ENCODE data around the gene ABCB10.
"Not testable (repeated sequence)": the region's sequence is repeated elsewhere in the genome, so short reads cannot be mapped to it uniquely, and the experiment has no call there.

The ABCB10 gene

DNA sequence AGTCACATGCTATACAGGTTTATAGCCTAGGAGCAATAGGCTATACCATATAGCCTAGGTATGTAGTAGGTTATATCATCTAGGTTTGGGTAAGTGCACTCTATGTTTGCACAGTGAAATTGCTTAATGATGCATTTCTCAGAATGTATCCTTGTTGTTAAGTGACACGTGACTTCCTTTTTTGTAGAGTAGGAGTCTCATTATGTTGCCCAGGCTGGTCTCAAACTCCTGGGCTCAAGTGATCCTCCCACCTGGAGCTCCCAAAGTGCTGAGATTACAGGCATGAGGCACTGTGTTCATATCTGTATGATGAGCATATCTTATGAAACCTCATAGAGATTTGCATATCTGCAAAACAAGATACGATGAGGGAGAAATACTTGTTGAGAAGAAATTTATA, 13.8 kb upstream of the ABCB10 start:
- DNase-seq (ENCODE audit: low read depth, low spot score), result no peak

DNA sequence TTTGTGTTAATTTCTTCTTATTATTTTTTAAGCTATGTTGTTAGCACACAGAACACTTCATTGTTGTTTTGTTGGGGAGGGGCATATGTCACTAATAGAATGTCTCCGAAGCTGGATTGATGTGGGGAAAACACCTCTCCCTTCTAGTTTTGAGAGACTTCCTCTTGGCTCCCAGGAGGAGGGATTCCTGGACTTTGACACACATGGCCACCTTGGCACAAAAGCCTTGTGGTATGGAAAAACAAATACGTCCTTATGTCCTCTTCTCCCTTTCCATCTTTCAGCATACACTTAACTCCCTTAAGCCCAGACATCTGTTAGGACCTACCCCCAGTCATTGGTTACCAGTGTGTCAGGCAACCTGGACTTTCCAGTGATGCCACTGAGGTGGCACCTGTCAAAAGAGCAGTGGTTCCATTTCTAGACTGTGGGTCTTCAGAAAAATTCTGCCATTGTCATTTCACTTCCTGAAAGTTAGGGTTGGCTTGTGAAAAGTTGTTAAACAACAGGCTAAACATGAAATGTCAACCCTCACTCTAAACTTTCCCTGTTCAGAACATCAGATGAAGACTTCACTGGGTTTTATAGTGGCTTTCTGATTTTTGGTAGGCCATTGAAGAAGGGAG, 12.5 kb upstream of the ABCB10 start:
- DNase-seq (ENCODE audit: low read depth, low spot score), result no peak

DNA sequence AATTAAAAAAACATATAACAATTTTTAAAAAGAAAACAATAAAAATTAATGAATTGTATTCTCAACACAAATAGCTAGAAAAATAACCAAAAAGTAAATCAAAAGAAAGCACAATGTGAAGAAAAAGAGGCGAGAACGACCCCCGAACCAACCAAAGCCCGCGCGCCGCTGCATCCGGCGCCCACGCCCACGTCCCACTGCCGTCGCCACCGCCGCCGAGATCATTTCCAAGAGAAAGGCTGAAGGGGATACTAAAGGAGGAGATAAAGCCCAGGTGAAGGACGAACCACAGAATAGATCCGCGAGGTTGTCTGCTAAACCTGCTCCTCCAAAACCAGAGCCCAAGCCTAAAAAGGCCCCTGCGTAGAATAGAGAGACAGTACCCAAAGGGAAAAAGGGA, 11.8 kb upstream of the ABCB10 start:
- no peak for DNase-seq (ENCODE audit: low read depth, low spot score)

DNA sequence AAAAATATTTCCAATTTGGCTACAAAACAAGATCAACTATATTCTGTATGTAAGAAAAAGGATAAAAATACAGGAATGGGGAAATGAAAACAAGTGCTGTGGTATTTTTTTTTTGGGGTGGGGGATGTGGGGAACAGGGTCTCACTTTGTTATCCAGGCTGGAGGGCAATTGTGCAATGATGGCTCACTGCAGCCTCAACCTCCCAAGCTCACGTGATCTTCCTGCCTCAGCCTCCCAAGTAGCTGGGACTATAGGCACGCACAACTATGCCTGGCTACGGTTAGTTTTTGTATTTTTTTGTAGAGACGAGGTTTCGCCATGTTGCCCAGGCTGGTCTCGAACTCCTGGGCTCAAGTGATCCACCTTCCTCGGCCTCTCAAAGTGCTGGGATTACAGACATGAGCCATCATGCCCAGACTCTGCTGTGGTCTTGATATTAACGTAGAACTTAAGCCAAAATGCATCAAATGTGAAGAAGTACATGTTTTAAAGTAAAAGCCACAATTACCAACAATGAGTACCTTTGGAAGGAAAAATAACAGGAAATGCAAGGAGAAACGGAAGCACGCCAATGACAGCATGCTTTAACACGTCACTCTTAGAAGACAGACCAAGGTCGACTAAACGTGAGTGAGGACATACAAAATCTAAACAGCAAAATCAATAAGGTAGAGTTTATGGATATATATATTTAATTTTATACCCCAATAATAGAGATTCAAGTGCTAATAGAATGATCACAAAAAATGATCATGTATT, 8.8 kb upstream of the ABCB10 start:
- no peak for DNase-seq (ENCODE audit: low read depth, low spot score)

DNA sequence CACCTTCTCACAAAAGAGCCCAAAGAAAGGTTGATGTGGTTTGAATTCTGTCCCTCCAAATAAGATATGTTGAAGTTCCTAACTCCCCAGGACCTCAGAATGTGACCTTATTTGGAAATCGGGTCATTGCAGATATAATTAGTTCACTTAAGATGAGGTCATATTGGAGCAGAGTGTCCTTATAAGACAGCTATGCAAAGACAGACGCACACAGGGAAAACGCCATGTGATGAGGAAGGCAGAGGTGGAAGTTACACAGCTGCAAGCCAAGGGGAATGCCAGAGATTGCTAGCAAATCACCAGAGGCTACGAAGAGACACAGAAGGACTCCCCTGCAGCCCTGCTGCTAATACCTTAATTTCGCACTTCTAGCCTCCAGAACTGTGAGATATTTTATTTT, 5.2 kb upstream of the ABCB10 start:
- DNase-seq (ENCODE audit: low read depth, low spot score), result no peak

DNA sequence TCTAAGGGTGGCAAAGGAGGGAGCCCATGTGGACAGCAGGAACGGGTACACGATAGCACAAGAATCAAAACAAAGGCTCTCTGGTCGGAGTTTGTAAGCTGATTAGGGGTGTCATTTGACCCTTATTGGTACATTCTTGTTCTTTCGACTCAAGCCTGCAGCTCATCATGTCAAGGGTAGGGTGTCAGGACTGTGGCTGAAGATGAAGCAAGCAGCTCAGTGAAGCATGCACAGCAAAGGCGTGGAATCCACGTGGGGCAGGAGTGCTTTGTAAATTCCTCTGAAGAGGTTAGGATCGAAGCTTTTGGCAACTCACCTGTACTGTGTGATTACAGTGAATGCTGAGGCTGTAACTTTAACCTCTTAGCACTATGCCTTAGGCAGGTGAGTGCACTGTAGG, 4.7 kb upstream of the ABCB10 start:
- peak; percentile 36 for DNase-seq (ENCODE audit: low read depth, low spot score)

DNA sequence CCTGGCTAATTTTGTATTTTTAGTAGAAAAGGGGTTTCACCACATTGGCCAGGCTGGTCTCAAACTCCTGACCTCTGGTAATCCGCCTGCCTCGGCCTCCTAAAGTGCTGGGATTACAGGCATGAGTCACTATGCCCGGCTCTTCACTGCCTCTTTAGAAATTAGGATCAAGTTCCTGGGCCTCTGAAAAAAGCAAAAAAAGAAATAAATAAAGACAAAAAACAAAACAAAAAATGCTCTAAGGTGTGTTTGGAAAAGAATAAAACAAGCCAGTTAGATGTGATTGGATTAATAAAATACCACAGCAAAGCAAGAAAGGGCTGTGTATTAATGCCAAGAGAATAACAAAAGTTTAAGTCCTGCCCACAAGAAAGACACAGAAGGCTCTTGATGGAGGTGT, 4.2 kb upstream of the ABCB10 start:
- DNase-seq (ENCODE audit: low read depth, low spot score), result no peak

DNA sequence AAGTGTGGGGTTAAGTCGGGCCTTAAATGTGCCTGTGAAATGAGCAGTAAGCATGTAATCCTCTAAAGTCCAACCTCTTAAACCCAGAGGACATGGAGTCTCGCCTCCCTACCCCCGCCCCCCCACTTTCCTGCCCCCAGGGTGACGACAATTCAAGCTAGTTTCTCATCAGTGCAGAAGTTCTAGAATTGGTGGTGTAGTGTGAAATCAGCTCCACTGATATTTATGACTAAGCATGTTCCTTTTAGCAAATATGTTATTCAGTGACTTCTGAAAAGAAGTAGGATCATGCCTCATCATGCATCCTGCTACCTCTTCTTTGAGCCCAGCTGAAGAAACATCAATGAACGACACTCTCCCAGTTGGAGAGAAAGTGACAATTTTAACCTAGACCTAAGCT, 2.6 kb upstream of the ABCB10 start:
- no peak for DNase-seq (ENCODE audit: low read depth, low spot score)

DNA sequence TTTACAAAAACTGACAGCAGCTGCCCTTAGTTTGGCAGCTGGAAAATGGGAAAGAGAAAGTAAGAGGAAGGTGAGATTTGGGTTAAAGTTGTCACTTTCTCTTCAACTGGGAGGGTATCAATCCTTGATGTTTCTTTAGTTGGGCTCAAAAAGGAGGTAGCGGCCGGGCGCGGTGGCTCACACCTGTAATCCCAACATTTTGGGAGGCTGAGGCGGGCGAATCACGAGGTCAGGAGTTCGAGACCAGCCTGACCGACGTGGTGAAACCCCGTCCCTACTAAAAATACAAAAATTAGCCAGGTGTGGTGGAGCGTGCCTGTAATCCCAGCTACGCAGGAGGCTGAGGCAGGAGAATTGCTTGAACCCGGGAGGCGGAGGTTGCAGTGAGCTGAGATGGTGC, 1.6 kb upstream of the ABCB10 start:
- not testable (repeated sequence) for DNase-seq (ENCODE audit: low read depth, low spot score)

DNA sequence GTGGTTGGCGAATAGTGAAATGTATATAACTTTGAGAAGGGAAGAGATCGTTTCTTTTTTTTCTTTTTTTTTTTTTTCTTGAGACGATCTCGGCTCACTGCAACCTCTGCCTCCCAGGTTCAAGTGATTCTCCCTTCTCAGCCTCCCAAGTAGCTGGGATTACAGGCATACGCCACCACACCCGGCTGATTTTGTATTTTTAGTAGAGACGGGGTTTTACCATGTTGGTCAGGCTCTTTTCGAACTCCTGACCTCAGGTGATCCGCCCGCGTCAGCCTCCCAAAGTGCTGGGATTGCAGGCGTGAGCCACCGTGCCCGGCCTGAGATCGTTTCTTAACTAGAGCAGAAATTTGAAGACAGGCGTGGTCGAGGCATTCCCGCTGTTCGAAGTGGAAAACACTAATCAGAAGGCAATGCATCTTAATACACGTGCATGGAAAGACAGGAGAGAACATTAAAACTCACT, 862 bp upstream of the ABCB10 start:
- DNase-seq (ENCODE audit: low read depth, low spot score), result not testable (repeated sequence)

DNA sequence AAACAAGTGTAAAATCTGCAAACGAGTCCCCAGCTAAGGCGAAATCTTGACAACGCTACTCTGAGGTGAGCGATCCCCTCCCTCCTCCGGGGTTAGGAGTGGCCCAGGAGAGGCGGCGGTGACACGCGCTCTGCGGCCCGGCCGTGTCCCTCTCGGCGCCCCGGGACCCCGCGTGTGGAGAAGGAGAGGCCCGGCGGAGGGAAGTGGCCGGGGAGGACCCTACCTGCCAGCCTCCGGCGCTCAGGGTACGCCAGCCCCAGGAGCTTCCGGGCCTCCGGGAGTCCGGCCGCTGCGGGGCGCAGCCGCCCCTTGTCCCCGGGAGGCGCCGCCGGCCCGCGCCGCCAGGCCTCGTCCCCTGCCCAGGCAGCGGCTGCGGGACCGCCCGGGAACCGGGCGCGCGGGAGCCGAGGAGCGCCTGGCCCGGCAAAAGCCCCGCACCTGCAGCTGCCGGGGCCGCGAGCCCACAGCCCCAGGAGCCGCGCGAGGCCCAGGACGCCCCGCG, 543 bp downstream of the ABCB10 start:
- DNase-seq (ENCODE audit: low read depth, low spot score), result no peak

DNA sequence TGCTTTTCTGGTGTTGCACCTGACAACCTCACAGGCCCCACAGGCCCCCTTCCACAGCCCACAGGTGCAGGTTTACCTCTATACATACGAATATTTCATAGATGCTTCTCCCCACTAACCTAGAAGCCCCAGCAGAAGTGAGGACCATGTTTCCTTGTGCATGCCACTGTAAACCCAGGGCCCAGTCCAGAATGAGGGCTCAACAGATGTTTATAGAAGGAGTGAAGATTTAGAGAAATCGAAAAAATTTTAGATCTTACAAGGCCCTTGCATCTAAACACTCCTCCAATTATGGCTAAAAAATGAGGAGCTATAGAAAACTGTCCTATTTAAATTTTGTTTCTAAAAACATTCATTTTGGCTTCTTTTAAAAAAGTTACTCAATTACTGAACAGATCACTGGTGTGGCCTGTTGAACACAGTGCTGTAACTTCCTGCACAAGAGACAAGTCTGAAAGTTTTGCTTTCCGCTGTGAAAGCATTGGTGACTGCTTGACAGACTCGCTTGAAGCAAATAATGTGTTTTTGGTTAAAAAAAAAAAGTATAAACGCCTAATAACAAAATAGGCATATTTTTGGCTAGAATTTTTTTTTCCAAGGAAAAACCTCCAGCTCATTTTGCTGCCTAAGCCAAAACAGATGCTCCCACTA, 1.2 kb downstream of the ABCB10 start:
- no peak for DNase-seq (ENCODE audit: low read depth, low spot score)

DNA sequence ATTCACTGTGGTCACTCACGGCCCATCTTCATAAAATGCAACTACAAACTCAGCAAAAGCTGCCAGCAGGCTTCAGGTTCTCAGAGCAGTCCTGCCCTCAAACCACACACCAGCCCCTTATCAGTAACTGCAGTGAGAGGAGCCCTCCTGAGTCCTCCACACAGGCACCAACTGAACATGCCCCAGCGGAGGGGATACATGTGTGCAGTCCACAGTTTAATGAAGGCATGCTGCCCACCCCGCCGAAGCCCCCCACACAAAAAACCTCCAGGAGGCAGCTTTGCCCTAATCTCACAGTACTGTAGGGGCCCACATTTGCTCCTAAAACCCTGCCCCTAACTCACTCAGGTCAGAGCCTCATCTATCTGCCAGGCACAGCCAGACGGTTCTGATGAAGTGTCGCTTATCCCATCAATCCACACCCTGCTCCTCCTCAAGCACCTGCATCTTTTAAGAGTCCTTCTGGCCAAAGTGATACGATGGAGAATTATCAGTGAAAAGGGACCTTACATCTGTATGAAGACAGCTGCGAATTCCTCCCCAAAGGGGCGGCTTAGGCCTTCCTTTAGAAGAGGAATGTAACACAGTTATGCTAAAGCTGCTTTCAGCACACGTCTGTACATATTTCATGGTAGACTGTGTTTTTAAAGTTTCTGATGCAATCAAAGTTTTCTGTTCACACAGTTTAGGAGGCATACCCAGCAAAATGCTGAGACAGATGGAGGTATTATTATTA, 3.5 kb downstream of the ABCB10 start:
- no peak for DNase-seq (ENCODE audit: low read depth, low spot score)

DNA sequence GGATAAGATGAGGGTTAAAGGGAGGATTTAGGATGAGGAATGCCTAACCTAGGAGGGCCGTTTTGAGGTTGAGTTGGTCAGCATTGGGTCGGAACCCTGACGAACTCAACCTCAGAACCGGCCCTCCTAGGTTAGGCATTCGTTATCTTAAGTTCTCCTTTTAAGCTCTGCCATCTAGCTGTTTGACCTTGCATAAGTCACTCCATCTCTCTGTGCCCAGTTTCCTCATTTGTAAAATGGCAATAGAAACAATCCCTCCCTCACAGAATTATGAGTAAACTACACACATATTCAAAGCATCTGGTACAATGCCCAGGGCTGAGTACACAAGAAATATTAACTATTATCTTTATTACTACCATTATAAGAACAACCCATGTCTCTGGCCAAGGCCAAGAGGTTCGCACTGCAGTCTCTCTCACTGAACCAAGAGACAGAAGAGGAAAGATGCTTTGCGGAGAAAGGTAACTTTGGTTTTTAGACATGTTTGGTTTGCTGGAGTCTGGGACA, 4.8 kb downstream of the ABCB10 start:
- DNase-seq (ENCODE audit: low read depth, low spot score), result no peak

DNA sequence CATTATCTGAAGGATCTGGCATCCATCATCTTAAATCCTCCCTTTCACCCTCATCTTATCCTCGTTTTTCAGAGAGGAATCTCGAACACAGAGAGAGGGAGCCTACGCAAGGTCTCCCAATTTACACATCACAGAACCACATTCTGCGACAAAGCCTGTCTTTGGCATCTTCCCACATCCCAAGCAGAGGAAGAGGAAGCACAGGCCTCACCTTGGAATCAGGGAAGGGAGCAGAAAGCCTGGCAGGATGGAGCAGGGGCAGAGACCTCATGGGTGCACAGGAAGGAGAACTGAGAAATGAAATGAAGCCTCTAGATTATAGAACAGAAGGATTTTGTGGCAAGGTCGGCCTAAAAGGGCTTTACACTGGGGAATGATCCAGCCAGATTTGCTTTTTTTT, 5.8 kb downstream of the ABCB10 start:
- DNase-seq (ENCODE audit: low read depth, low spot score), result no peak

DNA sequence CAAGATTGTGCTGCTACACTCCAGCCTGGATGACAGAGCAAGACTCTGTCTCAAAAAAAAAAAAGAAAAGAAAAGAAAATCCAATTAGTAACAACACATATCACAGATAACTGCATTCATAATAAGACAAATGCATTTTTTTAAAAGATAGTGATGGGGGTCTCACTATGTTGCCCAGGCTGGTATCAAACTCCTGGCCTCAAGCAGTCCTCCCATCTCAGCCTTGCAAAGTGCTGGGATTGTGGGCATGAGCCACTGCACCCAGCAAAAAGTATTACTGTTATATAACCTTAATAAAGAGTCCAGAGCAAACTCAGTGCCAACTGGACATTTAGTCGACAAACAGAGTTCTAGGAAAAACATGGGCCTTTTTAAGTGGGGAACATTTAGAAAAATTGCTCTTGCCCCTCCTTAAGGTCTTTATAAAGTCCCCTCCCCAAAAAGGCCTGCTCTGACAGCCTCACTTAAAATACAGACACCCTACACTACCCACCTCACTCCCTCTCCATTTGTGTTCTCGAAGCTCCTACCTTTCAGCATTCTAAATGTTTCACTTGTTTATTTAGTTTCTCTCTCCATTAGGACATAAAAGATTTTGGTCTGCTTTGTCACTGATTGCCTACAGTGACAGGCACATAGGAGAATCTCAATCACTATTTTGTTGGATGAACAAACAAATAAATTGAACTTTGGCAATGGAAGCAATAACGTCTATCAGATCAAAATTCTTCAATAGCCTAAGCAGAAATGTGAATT, 7.5 kb downstream of the ABCB10 start:
- DNase-seq (ENCODE audit: low read depth, low spot score), result no peak

DNA sequence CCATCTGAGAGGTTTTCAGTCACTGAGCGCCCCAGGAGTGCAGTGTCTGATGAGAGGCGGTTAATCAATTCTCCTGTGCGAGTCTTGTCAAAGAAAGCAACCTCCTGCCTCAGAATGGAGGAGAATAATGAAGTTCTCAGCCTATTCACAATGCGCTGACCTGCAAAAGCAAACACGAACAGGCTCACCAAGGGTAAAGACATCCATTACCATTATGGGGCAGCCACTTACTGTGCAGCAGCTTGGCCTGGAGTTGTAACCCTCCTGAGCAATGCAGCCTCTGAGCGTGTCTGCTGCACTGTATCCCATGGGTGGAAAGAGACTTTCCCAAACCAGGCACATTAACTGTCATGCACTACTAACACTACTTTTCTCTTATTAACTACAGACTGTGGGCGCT, 11.0 kb downstream of the ABCB10 start:
- no peak for DNase-seq (ENCODE audit: low read depth, low spot score)

DNA sequence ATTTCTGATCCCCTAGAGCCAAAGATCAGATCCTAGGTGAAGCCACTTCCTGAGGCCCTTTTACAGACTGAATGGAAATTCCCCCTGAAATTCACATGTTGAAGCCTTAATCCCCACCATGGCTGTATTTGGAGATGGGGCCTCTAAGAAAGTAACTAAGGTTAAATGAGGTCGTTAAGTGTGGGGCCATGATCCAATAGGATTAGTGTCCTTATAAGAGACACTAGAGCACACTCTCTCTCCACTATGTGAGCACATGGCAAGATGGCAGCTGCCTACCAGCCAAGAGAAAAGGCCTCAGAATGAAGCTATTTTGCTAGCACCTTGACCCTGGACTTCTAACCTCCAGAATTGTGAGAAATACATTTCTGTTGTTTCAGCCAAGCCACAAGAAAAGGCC, 13.9 kb downstream of the ABCB10 start:
- no peak for DNase-seq (ENCODE audit: low read depth, low spot score)

DNA sequence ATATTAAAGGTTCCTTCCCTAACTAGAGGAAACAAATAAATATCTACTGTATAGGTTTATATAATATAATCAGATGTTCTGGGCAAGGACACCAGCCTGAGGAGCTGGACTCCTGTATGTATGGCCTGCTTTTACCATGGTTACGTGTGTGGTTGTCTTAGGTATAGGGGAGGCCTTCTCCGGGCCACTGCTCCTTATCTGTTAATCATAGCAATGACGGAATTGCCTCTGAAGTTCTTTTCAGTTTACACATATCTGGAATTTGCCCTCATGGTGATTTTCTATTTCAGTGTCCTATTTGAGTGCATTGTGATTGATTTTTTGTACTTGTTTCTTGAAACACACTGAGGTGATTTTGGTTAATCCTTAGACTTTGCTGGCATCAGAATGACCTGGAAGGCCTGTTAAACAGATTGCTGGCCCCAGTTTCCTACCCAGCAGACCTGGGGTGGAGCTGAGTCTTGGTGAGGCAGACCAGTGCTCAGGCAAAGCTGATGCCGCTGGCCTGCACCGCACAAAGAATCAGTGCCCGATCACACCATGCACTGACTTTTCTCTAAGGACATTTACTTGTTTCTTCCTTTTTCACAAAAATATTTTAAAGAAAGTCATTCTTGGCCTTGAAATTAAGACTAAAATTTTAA, 18.5 kb downstream of the ABCB10 start:
- no peak for DNase-seq (ENCODE audit: low read depth, low spot score)

DNA sequence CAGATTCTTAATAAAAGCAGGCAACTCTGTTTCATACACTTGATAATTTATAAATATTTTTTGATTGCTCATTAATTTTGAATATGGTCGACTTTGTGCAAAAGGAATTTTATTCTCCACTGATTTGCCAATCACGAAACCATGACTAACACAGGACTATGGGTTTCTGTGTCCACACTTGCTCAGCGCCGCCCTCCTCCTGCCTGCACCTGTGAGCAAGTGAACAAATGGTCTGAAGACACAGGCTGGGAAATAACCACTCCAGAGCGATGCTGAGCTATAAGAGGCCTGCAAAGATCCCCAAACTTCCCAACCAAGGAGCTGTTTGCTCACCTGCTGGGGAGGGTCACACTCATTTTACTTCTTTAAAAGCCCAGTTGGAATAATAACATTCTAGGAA, 19.6 kb downstream of the ABCB10 start:
- DNase-seq (ENCODE audit: low read depth, low spot score), result no peak

DNA sequence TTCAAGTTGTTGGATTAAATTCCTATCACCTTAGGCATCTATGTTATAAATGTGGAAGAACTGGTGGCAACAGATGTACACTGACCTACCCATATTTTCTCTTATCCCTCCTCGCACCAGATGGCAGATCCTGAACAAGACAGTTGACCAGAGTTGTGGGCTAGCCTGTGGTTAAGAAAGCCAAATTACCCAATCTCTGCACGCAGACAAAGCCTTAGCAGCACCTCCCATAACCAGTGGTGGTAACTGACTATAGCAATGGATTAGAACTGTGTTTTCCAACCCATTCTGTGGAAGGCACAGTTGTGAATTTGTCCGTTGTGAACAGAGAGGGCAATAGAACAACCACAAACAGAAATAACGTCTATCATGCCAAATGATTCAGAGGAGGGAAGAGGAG, 20.6 kb downstream of the ABCB10 start:
- DNase-seq (ENCODE audit: low read depth, low spot score), result no peak

Measured in ELF-1 (cell line).